ENCODE measurements around the gene RIN3. TPM values are rescaled to one million over a fixed set of nuclear protein-coding genes. Genes with fewer than 3 reads are reported as not detected.
A peak's percentile ranks its signal among the peaks of the same experiment; 100 is the strongest.

The RIN3 gene
- total and polyA plus RNA-seq, 10 of the 15 experiments (the other 5 are each of a cell fraction or from before 2014, with no cell fraction given): 0.91 to 23.3 (median 6.3) TPM

DNA sequence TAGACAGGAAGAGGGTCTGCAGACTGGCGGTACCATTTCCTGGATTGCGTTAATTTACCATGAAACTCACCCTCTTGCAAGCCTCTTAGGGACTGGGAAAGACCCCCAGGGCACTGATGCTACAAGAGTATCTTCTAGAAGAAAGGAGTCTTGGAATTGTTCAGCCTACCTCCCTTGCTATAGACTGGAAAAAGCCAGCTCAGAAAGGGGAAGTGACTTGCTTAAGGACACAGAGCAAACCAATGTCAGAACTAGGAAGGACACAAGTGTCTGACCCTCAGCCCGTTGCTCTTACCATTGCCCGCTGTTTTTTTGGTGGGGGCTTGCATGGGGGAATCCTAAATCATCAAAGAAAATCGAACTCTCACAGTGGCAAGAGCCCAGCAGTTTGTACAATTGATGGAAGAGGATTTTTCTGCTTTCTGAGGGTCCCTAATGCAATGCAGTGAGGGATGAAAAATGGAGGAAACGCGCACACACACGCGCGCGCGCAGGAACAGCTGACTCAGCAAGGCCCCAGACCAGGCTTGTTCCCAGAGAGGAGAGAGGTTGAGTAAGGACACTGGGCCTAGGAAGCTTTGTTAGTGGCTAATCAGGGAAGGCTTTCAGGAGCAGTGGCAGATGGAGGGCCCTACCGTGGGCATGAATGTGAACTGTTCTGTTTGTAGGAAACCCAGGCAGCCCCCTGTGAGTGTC lies 50.9 kb downstream of the RIN3 start:
- Histone ChIP-seq H3K79me2 (ENCODE audit: control insufficient read depth, insufficient read depth, low read length) (no peaks in the 10 kb centered on the region), H3K4me1 (ENCODE audit: control insufficient read depth, insufficient read depth, low read length) (peaks cover 36% of the 10 kb centered on the region), H3K27ac (ENCODE audit: control insufficient read depth, insufficient read depth) (no peak overlapping the region), H3K9ac (ENCODE audit: control insufficient read depth, insufficient read depth, low read length) (no peak overlapping the region), H3K4me3 (no peak overlapping the region), H3K36me3 (ENCODE audit: control insufficient read depth in 2 of 2, insufficient read depth in 2 of 2, low read length in 1 of 2) (peaks cover 0 to 2% of the 10 kb centered on the region in 2 experiments; a peak in 2 of 4 replicates), H3K9me3 (replicated peaks; ENCODE audit: control insufficient read depth, insufficient read depth, low read length) (peaks cover 16% of the 10 kb centered on the region), H2AFZ (ENCODE audit: control insufficient read depth, low read depth, low read length) (no peak overlapping the region), H3K4me2 (ENCODE audit: control insufficient read depth, insufficient read depth) (no peak overlapping the region; the same call in 1 of the 2 replicates), H3K27me3 (replicated peaks in 1 of 2; ENCODE audit: control insufficient read depth in 2 of 2, insufficient read depth in 2 of 2, low read length in 1 of 2) (no peaks in the 10 kb centered on the region), H4K20me1 (ENCODE audit: control insufficient read depth, insufficient read depth) (no peaks in the 10 kb centered on the region)
- DNase-seq (ENCODE audit: low read depth, low spot score): no peak
- intact Hi-C loops (cut with micrococcal nuclease; ENCODE audit: unreplicated experiment) (no loop called here), in situ Hi-C loops (cut with MboI) (no loop called here)
- ChIA-PET CTCF (interaction anchor here (0.8 to 7.4 kb wide), 10 partner anchors 10 to 458 kb away, joined by 3 to 38 read pairs (median 3); partner anchors contain the start of gene ATXN3), SMC1A (ENCODE audit: uncharacterized antibody, unreplicated experiment) (interaction anchor here (0.6 to 8.9 kb wide), 12 partner anchors 10 to 304 kb away, joined by 3 to 137 read pairs (median 4); no protein-coding TSS in a partner anchor), POLR2A (interaction anchor here (0.9 to 2.3 kb wide), 4 partner anchors 10 to 20 kb away, joined by 3 to 14 read pairs (median 7); no protein-coding TSS in a partner anchor), RAD21 (ENCODE audit: unreplicated experiment) (interaction anchor here (1.0 to 6.8 kb wide), 13 partner anchors 13 to 213 kb away, joined by 3 to 63 read pairs (median 5); no protein-coding TSS in a partner anchor)
- ATAC-seq: no peak
- no peak for FAIRE-seq
- no TSS peak for BruUV-seq (replicated peaks)
- 76% methylated on average over 13 of the region's 13 CpGs for WGBS (ENCODE audit: insufficient coverage, insufficient replicate concordance, low lambda C conversion rate, missing lambda C conversion rate)
- TF ChIP-seq SMARCA5 (IDR thresholded peaks at IDR 0.05) (0 out of 2 replicates have a peak, but pooled peaks have one; percentile 32), SPI1 (IDR thresholded peaks at IDR 0.05; ENCODE audit: borderline replicate concordance, insufficient read depth, low read depth, low read length) (peak; percentile 87), ZSCAN29 (IDR thresholded peaks at IDR 0.05) (no peak)

DNA sequence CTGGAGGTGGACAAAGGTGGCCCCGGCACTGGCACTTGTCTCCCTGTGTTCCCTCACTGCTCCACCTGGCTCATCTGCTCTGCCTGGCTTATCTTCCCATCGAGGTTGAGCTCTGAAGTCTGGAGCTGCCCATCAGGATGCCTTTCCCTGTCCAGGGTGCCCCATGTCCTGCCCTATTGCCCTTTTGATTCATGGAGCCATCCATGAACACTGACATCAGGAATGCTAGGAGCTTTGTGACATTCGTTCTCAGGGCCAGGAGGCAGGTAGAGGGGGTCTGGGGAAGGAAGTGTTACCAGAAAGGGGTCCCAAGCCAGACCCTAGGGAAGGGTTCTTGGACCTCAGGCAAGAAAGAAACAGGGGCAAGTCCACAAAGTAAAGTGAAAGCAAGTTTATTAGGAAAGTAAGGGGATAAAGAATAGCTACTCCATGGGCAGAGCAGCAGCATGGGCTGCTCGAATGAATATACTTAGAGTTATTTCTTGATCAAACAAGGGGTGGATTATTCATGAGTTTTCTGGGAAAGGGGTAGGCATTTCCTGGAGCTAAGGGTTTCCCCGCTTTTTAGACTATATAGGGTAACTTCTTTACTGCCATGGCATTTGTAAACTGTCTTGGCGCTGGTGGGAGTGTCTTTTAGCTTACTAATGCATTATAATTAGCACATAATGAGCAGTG lies 51.6 kb downstream of the RIN3 start:
- 80% methylated on average over 6 of the region's 6 CpGs for WGBS (ENCODE audit: insufficient coverage, insufficient replicate concordance, low lambda C conversion rate, missing lambda C conversion rate)
- Histone ChIP-seq H3K4me3 (no peak overlapping the region), H3K4me1 (ENCODE audit: control insufficient read depth, insufficient read depth, low read length) (peaks cover 42% of the 10 kb centered on the region), H3K79me2 (ENCODE audit: control insufficient read depth, insufficient read depth, low read length) (no peaks in the 10 kb centered on the region), H4K20me1 (ENCODE audit: control insufficient read depth, insufficient read depth) (no peaks in the 10 kb centered on the region), H3K27ac (ENCODE audit: control insufficient read depth, insufficient read depth) (no peak overlapping the region), H3K27me3 (replicated peaks in 1 of 2; ENCODE audit: control insufficient read depth in 2 of 2, insufficient read depth in 2 of 2, low read length in 1 of 2) (no peaks in the 10 kb centered on the region), H3K36me3 (ENCODE audit: control insufficient read depth in 2 of 2, insufficient read depth in 2 of 2, low read length in 1 of 2) (peaks cover 0 to 2% of the 10 kb centered on the region in 2 experiments; a peak in 2 of 4 replicates), H3K4me2 (ENCODE audit: control insufficient read depth, insufficient read depth) (no peak overlapping the region), H3K9me3 (replicated peaks; ENCODE audit: control insufficient read depth, insufficient read depth, low read length) (peaks cover 16% of the 10 kb centered on the region), H2AFZ (ENCODE audit: control insufficient read depth, low read depth, low read length) (no peak overlapping the region), H3K9ac (ENCODE audit: control insufficient read depth, insufficient read depth, low read length) (no peak overlapping the region)
- no peak for DNase-seq (ENCODE audit: low read depth, low spot score)
- POLR2A ChIA-PET: interaction anchor here (0.9 to 2.3 kb wide), 5 partner anchors 10 to 112 kb away, joined by 3 to 14 read pairs (median 5); no protein-coding TSS in a partner anchor
- no peak for ATAC-seq
- CTCF ChIA-PET: interaction anchor here (1.0 to 7.4 kb wide), 9 partner anchors 10 to 458 kb away, joined by 3 to 38 read pairs (median 3); partner anchors contain the start of gene ATXN3
- in situ Hi-C loops (cut with MboI) (no loop called here), intact Hi-C loops (cut with micrococcal nuclease; ENCODE audit: unreplicated experiment) (no loop called here)
- SMC1A ChIA-PET (ENCODE audit: uncharacterized antibody, unreplicated experiment): interaction anchor here (0.6 to 8.9 kb wide), 7 partner anchors 9 to 87 kb away, joined by 3 to 137 read pairs (median 8); no protein-coding TSS in a partner anchor
- TF ChIP-seq MTA2 (IDR thresholded peaks at IDR 0.05; ENCODE audit: low read depth): no peak
- TF ChIP-seq ZNF384 (IDR thresholded peaks at IDR 0.05; ENCODE audit: borderline replicate concordance, low read depth, low read length): no peak
- TF ChIP-seq, protein P1, sequence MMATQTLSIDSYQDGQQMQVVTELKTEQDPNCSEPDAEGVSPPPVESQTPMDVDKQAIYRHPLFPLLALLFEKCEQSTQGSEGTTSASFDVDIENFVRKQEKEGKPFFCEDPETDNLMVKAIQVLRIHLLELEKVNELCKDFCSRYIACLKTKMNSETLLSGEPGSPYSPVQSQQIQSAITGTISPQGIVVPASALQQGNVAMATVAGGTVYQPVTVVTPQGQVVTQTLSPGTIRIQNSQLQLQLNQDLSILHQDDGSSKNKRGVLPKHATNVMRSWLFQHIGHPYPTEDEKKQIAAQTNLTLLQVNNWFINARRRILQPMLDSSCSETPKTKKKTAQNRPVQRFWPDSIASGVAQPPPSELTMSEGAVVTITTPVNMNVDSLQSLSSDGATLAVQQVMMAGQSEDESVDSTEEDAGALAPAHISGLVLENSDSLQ (IDR thresholded peaks at IDR 0.05): no peak
- TF ChIP-seq HDGF (IDR thresholded peaks at IDR 0.05): no peak
- no peak for TF ChIP-seq IKZF2 (IDR thresholded peaks at IDR 0.05)
- no peak for TF ChIP-seq HCFC1 (IDR thresholded peaks at IDR 0.05; ENCODE audit: low read length)
- no peak for TF ChIP-seq SMAD5 (IDR thresholded peaks at IDR 0.05; ENCODE audit: low read depth)
- no peak for TF ChIP-seq SRF (IDR thresholded peaks at IDR 0.05; ENCODE audit: low read depth in 2 of 2, low read length in 2 of 2)
- no TSS peak for BruUV-seq (replicated peaks)
- RAD21 ChIA-PET (ENCODE audit: unreplicated experiment): interaction anchor here (0.6 to 6.8 kb wide), 7 partner anchors 12 to 1421 kb away, joined by 3 to 63 read pairs (median 4); no protein-coding TSS in a partner anchor
- FAIRE-seq: no peak
